Measurements from ENCODE around the gene SERPIND1.
"Not testable (repeated sequence)": the region's sequence is repeated elsewhere in the genome, so short reads cannot be mapped to it uniquely, and the experiment has no call there.

Gene SERPIND1

GRCh38 chr22:20813056-20813455 is 39.1 kb downstream of the SERPIND1 start:
- no peak overlapping the region for H3K4me3 ChIP-seq (replicated peaks; ENCODE audit: low read depth, low read length)
- TF ChIP-seq, protein P1, sequence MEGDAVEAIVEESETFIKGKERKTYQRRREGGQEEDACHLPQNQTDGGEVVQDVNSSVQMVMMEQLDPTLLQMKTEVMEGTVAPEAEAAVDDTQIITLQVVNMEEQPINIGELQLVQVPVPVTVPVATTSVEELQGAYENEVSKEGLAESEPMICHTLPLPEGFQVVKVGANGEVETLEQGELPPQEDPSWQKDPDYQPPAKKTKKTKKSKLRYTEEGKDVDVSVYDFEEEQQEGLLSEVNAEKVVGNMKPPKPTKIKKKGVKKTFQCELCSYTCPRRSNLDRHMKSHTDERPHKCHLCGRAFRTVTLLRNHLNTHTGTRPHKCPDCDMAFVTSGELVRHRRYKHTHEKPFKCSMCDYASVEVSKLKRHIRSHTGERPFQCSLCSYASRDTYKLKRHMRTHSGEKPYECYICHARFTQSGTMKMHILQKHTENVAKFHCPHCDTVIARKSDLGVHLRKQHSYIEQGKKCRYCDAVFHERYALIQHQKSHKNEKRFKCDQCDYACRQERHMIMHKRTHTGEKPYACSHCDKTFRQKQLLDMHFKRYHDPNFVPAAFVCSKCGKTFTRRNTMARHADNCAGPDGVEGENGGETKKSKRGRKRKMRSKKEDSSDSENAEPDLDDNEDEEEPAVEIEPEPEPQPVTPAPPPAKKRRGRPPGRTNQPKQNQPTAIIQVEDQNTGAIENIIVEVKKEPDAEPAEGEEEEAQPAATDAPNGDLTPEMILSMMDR (IDR thresholded peaks at IDR 0.05; ENCODE audit: low read length, missing control alignments) = no peak
- DNase-seq (ENCODE audit: low read depth) = peak; percentile 29

DNA sequence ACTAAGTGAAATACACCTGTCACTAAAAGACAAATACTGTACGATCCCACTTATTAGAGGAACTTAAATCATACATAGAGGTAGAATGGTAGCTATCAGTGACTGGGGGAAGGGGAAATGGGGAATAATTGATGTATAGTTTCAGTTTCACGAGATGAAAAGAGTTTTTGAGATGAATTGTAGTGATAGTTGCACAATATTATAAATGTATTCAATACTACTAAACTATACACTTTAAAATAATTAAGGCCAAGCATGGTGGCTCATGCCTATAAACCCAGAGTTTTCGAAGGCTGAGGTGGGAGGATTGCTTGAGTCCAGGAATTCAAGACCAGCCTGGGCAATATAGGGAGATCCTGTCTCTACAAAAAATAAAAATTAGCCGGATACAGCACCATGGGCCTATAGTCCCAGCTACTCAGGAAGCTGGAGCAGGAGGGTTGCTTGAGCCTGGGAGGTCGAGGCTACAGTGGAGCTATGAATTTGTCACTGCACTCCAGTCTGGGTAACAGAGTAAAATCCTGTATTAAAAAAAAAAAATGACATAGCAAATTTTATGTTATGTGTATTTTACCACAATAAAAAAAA is 40.4 kb downstream of the SERPIND1 start:
- H3K4me3 ChIP-seq (replicated peaks; ENCODE audit: low read depth, low read length) = no peak overlapping the region
- TF ChIP-seq, protein P1 (IDR thresholded peaks at IDR 0.05; ENCODE audit: low read length, missing control alignments) = no peak
- no peak for DNase-seq (ENCODE audit: low read depth)

GRCh38 chr22:20815477-20816050 is 41.7 kb downstream of the SERPIND1 start:
- TF ChIP-seq, protein P1 (IDR thresholded peaks at IDR 0.05; ENCODE audit: low read length, missing control alignments) = no peak
- no peak overlapping the region for H3K4me3 ChIP-seq (replicated peaks; ENCODE audit: low read depth, low read length)

GRCh38 chr22:20816559-20816958 is 42.6 kb downstream of the SERPIND1 start:
- no peak for DNase-seq (ENCODE audit: low read depth)
- no peak overlapping the region for H3K4me3 ChIP-seq (replicated peaks; ENCODE audit: low read depth, low read length)
- TF ChIP-seq, protein P1 (IDR thresholded peaks at IDR 0.05; ENCODE audit: low read length, missing control alignments) = no peak

More at GRCh38 chr22:20815477-20816050, 41.7 kb downstream of the SERPIND1 start:
- no peak for DNase-seq (ENCODE audit: low read depth)

DNA sequence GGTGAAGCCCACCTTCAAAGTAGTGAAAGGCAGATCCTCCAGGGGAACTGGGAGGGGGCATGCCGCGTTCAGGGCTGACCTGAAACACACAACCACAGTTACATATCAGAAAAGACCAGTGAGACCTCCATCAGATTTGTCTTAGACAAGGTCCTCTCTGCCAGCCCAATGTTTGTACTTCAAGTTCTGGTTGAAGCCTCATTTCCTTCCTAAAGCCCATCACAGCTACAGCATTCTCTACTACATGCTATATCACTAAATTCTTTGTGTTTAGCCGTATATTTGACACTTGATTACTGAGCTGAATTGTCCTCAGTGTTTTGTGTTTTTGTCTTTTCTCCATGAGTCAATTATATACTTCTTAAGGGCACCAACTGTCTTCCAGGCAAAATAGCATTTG is 44.6 kb downstream of the SERPIND1 start:
- DNase-seq (ENCODE audit: low read depth) = no peak
- TF ChIP-seq, protein P1 (IDR thresholded peaks at IDR 0.05; ENCODE audit: low read length, missing control alignments) = no peak
- no peak overlapping the region for H3K4me3 ChIP-seq (replicated peaks; ENCODE audit: low read depth, low read length)

DNA sequence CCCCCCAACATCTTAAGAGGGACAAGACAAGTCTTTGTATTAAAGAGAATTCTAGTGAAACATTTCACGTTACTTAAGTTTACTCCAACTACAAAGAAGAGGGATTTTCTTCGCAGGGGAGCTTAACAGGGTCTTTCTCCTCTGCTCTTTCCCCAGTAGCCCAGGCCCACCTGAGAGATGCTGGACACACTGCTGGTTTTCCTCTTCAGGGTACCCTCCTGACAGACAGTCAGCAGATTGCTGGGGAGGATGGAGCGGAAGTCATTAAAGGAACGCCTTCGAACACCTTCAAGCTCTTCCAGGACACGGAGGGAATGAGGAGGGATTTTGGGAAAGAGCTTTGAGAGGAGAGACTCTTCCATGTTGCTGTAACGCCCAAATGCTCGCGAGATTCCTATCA is 45.6 kb downstream of the SERPIND1 start:
- TF ChIP-seq, protein P1 (IDR thresholded peaks at IDR 0.05; ENCODE audit: low read length, missing control alignments) = no peak
- DNase-seq (ENCODE audit: low read depth) = no peak

GRCh38 chr22:20821717-20822239 is 47.9 kb downstream of the SERPIND1 start:
- not testable (repeated sequence) for DNase-seq (ENCODE audit: low read depth); H3K4me3 ChIP-seq (replicated peaks; ENCODE audit: low read depth, low read length)

More for the DNA sequence above, 45.6 kb downstream of the SERPIND1 start:
- no peak overlapping the region for H3K4me3 ChIP-seq (replicated peaks; ENCODE audit: low read depth, low read length)

Measured in fibroblast of pulmonary artery (primary cell).